Measurements from ENCODE around the gene MRI1. TPM values are rescaled to one million over a fixed set of nuclear protein-coding genes. Genes with fewer than 3 reads are reported as not detected.

Gene MRI1
- total RNA-seq, 6 experiments from 2014 or later, result 14.5 to 30.5 (median 24.1) TPM

DNA sequence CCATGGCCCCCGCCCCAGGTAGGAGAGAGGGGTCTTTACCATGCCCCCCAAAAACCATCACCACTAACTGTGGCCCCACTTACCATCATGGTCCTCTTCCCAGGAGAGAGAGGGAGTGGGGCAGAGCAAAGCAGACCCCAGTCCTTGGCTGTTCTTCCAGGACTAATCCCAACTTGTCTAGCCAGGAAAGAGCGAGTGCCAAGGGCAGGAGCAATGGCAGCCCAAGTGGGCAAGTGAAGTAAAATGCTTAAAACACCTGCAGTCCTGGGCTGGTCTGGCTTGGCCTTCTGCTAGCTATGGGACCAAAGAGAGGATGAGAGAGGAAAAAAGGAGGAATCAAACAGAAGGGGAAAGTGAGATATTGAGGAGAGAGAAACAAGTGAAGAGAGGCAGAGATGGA, 48.8 kb downstream of the MRI1 start:
- Histone ChIP-seq H3K27me3 (no peaks in the 10 kb centered on the region), H3K9me3 (no peaks in the 10 kb centered on the region), H3K27ac (no peak overlapping the region), H3K4me3 (no peak overlapping the region), H3K4me1 (peaks cover 0 to 4% (median 0%) of the 10 kb centered on the region in 4 donors), H3K36me3 (peaks cover 0 to 2% (median 0%) of the 10 kb centered on the region in 4 donors)
- ATAC-seq (no peak), DNase-seq (no peak)
- WGBS (ENCODE audit: insufficient coverage, low coverage, low lambda C conversion rate, missing lambda C conversion rate), result 90% methylated on average over 2 of the region's 2 CpGs
- intact Hi-C loops (cut with DNase I), result no loop called here
- no peak for TF ChIP-seq POLR2A (IDR thresholded peaks at IDR 0.05)
- TF ChIP-seq, protein P1, sequence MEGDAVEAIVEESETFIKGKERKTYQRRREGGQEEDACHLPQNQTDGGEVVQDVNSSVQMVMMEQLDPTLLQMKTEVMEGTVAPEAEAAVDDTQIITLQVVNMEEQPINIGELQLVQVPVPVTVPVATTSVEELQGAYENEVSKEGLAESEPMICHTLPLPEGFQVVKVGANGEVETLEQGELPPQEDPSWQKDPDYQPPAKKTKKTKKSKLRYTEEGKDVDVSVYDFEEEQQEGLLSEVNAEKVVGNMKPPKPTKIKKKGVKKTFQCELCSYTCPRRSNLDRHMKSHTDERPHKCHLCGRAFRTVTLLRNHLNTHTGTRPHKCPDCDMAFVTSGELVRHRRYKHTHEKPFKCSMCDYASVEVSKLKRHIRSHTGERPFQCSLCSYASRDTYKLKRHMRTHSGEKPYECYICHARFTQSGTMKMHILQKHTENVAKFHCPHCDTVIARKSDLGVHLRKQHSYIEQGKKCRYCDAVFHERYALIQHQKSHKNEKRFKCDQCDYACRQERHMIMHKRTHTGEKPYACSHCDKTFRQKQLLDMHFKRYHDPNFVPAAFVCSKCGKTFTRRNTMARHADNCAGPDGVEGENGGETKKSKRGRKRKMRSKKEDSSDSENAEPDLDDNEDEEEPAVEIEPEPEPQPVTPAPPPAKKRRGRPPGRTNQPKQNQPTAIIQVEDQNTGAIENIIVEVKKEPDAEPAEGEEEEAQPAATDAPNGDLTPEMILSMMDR (IDR thresholded peaks at IDR 0.05), result no peak

DNA sequence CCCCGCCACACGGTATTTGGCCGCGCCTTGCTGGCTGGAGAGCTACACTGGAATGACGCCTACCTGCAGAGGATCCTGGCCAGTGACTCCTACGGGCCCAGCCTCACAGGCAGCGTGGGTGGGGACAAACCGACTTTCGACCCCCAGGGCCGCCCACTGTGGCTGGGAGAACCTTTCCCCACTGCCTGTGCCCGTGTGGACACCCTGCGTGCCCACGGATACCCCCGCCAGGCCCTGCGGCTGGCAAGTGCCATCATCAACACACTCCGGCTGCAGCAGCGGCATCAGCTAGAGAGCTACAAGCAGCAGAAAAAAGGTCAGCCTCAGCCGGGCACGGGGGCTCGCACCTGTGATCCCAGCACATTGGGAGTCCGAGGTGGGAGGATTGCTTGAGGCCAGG, 50.2 kb downstream of the MRI1 start:
- Histone ChIP-seq H3K4me3 (no peak overlapping the region), H3K4me1 (peaks cover 0 to 4% (median 0%) of the 10 kb centered on the region in 4 donors), H3K27ac (no peak overlapping the region), H3K9me3 (no peaks in the 10 kb centered on the region), H3K36me3 (peaks cover 0 to 2% (median 0%) of the 10 kb centered on the region in 4 donors), H3K27me3 (no peaks in the 10 kb centered on the region)
- intact Hi-C loops (cut with DNase I), result no loop called here
- ATAC-seq, result no peak
- 87% methylated on average over 4 of the region's 21 CpGs for WGBS (ENCODE audit: insufficient coverage, low coverage, low lambda C conversion rate, missing lambda C conversion rate)
- no peak for TF ChIP-seq POLR2A (IDR thresholded peaks at IDR 0.05)
- TF ChIP-seq, protein P1 (IDR thresholded peaks at IDR 0.05), result no peak
- DNase-seq, result no peak

DNA sequence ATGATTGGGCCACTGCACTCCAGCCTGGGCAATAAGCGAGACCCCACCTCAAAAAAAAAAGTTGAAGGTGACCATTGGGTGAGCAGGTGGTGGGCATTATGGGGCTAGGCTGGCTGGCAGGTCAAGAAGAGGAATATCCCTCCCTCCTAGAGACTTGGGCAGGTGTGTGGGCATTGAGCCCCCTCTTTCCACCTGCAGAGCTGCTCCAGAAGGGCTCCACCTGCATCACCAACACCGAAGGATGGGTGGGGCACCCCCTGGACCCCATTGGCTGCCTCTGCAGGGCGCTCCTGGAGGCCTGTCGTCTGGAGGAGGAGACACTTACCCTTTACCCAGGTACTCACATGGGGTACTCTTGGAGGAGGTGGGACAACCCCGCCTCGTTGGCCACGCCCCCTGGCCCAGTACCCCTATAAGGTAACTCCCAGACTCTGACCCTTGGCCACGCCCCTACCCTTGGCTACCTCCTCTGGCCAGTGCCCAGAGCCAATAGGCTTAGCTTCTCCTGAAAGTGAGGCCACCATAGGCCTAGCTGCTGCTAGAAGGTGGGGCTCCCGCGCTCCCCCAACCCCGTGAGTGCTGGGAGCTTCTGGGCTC, 52.8 kb downstream of the MRI1 start:
- TF ChIP-seq POLR2A (IDR thresholded peaks at IDR 0.05), result no peak
- H3K4me1 ChIP-seq, result peaks cover 0 to 4% (median 0%) of the 10 kb centered on the region in 4 donors
- intact Hi-C loops (cut with DNase I), result no loop called here
- DNase-seq, result no peak
- no peak overlapping the region for H3K27ac ChIP-seq
- H3K27me3 ChIP-seq, result no peaks in the 10 kb centered on the region
- peak in 2 of 4 donors; percentile 10 to 11 for ATAC-seq
- no peaks in the 10 kb centered on the region for H3K9me3 ChIP-seq
- H3K36me3 ChIP-seq, result no peaks in the 10 kb centered on the region
- no CpG with 5 or more reads among the region's 11 CpGs for WGBS (ENCODE audit: insufficient coverage, low coverage, low lambda C conversion rate, missing lambda C conversion rate)
- H3K4me3 ChIP-seq, result no peak overlapping the region

DNA sequence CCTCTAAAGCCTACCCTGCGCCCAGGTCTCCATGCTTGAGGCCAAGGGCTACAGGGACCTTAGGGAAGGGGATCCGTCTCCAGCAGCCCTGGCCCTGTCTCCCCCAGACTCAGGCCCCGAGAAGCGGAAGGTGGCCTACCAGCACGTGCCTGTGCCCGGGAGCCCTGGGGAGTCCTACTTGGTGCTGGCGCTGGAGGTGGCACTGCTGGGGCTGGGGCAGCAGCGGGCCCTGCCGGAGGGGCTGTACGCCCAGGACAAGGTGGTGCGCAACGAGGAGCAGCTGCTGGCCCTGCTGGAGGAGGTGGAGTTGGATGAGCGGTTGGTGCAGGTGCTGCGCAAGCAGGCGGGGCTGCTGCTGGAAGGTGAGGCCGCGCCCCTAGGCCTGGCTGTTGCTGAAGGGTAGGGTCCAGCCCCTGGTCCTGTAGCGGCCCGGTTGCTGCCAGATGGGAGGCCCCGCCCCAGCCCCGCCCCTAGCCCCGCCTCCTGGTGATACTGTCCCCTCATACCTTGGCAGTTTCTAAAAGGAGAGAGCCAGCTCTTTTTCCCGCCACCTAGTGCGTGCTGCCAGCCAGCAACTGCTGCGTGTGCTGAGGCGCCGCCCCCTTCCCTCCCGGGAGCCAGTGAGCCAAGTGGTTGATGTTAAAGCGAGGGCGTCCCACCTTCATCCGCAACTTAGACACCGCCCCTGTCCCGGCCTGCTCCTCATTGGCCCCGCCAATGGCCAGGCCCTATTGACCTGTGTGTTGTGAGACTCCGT, 53.5 kb downstream of the MRI1 start:
- Histone ChIP-seq H3K27me3 (no peaks in the 10 kb centered on the region), H3K36me3 (no peaks in the 10 kb centered on the region), H3K4me3 (no peak overlapping the region), H3K27ac (no peak overlapping the region), H3K4me1 (peaks cover 0 to 4% (median 0%) of the 10 kb centered on the region in 4 donors), H3K9me3 (no peaks in the 10 kb centered on the region)
- no peak for TF ChIP-seq POLR2A (IDR thresholded peaks at IDR 0.05)
- TF ChIP-seq, protein P1 (IDR thresholded peaks at IDR 0.05), result no peak
- peak; percentile 72 to 87 (median 80) for ATAC-seq
- WGBS (ENCODE audit: insufficient coverage, low coverage, low lambda C conversion rate, missing lambda C conversion rate), result 17% methylated on average over 8 of the region's 35 CpGs
- intact Hi-C loops (cut with DNase I), result no loop called here
- DNase-seq, result peak in 1 of 3 donors; percentile 39

DNA sequence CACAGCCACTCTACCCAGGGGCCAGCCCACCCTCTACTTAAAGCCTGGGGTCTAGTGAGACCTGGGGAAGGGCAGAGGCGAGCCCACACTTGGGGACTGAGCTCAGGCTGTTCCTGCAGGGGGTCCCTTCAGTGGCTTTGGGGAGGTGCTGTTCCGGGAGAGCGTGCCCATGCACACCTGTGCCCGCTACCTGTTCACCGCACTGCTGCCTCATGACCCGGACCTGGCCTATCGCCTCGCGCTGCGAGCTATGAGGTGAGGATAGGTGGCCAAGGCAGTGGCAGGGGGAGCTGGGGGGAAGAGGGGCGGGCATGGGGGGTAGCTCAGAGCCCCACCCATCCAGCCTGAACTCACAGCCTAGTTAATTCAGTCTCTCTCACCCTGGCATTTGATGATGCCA, 54.9 kb downstream of the MRI1 start:
- Histone ChIP-seq H3K36me3 (no peaks in the 10 kb centered on the region), H3K4me3 (no peak overlapping the region), H3K27me3 (no peaks in the 10 kb centered on the region), H3K4me1 (peaks cover 0 to 4% (median 0%) of the 10 kb centered on the region in 4 donors), H3K9me3 (no peaks in the 10 kb centered on the region), H3K27ac (no peak overlapping the region)
- ATAC-seq (no peak), DNase-seq (peak in 1 of 3 donors; percentile 19)
- 100% methylated on average over 2 of the region's 11 CpGs for WGBS (ENCODE audit: insufficient coverage, low coverage, low lambda C conversion rate, missing lambda C conversion rate)
- intact Hi-C loops (cut with DNase I), result no loop called here
- no peak for TF ChIP-seq POLR2A (IDR thresholded peaks at IDR 0.05)
- TF ChIP-seq, protein P1 (IDR thresholded peaks at IDR 0.05), result no peak

Measured in right lobe of liver (tissue), 6 donors.